Liver (tissue), 3 donors: ENCODE data around the gene GABBR2.

ENCODE experiments used
- ATF3 ChIP-seq: IDR thresholded peaks from 2 replicates; pipeline ENCODE4 v1.6.1; 2016; ENCODE audit warnings: antibody characterized with exemption
- EGR1 ChIP-seq, 2 donors: IDR thresholded peaks; 2 replicates each; pipeline ENCODE4 v1.6.1; 2016 to 2018; ENCODE audit warnings: antibody characterized with exemption in 2 of 2, low read depth in 2 of 2
- FOXA1 ChIP-seq: IDR thresholded peaks from 2 replicates; pipeline ENCODE4 v1.6.1; 2016; ENCODE audit warnings: antibody characterized with exemption
- HNF4G ChIP-seq: IDR thresholded peaks from 2 replicates; pipeline ENCODE4 v1.6.1; 2016; ENCODE audit warnings: antibody characterized with exemption
- JUND ChIP-seq, 2 donors: IDR thresholded peaks; 2 replicates each; pipeline ENCODE4 v1.6.1; 2016; ENCODE audit warnings: antibody characterized with exemption in 2 of 2
- RAD21 ChIP-seq, 2 donors: IDR thresholded peaks; 2 replicates each; pipeline ENCODE4 v1.6.1; 2016; ENCODE audit warnings: antibody characterized with exemption in 2 of 2, mild to moderate bottlenecking in 2 of 2
- REST ChIP-seq: IDR thresholded peaks from 2 replicates; pipeline ENCODE4 v1.6.1; 2016; ENCODE audit warnings: antibody characterized with exemption, mild to moderate bottlenecking
- SP1 ChIP-seq: IDR thresholded peaks from 2 replicates; pipeline ENCODE4 v1.6.1; 2018; ENCODE audit warnings: antibody characterized with exemption, mild to moderate bottlenecking
- TAF1 ChIP-seq: conservative IDR thresholded peaks from 2 replicates; pipeline ENCODE4 v1.6.1; 2016; ENCODE audit warnings: antibody characterized with exemption, mild to moderate bottlenecking
- YY1 ChIP-seq: IDR thresholded peaks from 2 replicates; pipeline ENCODE4 v1.6.1; 2016; ENCODE audit warnings: antibody characterized with exemption, mild to moderate bottlenecking
- ZBTB33 ChIP-seq: IDR thresholded peaks from 2 replicates; pipeline ENCODE4 v1.6.1; 2016; ENCODE audit warnings: antibody characterized with exemption
- TF ChIP-seq, protein P1 (sequence below): fragments of 150-350 bp; IDR thresholded peaks from 2 replicates; pipeline ENCODE4 v1.5.1; 2017; ENCODE audit warnings: improper control_type of control experiment, low read depth, low read length; ENCODE audit not compliant: missing input control
- TF ChIP-seq, protein P2 (sequence below): IDR thresholded peaks from 2 replicates; pipeline ENCODE4 v1.6.1; 2016; ENCODE audit warnings: antibody characterized with exemption
- donor health status: healthy.
- donor health status: healthy.

DNA sequence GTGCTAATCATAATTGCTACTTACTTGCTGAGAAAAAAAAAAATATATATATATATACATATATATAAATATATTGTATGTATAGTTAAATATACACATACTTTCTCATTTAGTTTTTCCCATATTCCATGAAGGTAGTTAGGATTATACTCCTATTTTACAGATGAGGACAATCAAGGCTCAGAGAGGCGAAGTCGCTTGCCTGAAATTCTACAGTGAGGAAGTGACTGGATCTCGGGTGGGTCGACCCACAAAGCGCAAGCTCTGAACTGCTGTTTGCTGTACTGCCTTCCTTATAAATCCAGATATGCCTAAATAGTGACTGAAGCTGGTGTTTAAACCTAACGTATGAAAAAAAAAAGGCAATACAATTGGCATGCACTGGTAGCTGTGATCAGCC is 305.0 kb downstream of the GABBR2 start:
- TF ChIP-seq, protein P1, sequence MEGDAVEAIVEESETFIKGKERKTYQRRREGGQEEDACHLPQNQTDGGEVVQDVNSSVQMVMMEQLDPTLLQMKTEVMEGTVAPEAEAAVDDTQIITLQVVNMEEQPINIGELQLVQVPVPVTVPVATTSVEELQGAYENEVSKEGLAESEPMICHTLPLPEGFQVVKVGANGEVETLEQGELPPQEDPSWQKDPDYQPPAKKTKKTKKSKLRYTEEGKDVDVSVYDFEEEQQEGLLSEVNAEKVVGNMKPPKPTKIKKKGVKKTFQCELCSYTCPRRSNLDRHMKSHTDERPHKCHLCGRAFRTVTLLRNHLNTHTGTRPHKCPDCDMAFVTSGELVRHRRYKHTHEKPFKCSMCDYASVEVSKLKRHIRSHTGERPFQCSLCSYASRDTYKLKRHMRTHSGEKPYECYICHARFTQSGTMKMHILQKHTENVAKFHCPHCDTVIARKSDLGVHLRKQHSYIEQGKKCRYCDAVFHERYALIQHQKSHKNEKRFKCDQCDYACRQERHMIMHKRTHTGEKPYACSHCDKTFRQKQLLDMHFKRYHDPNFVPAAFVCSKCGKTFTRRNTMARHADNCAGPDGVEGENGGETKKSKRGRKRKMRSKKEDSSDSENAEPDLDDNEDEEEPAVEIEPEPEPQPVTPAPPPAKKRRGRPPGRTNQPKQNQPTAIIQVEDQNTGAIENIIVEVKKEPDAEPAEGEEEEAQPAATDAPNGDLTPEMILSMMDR, result no peak
- TF ChIP-seq HNF4G, result no peak
- no peak for TF ChIP-seq YY1
- no peak for TF ChIP-seq SP1
- TF ChIP-seq EGR1 (IDR thresholded peaks at IDR 0.05; ENCODE audit: low read depth in 2 of 2), result no peak
- no peak for TF ChIP-seq ATF3
- no peak for TF ChIP-seq ZBTB33
- no peak for TF ChIP-seq REST
- no peak for TF ChIP-seq RAD21 (IDR thresholded peaks at IDR 0.05)
- no peak for TF ChIP-seq FOXA1
- TF ChIP-seq JUND (IDR thresholded peaks at IDR 0.05), result no peak
- no peak for TF ChIP-seq TAF1
- TF ChIP-seq, protein P2, sequence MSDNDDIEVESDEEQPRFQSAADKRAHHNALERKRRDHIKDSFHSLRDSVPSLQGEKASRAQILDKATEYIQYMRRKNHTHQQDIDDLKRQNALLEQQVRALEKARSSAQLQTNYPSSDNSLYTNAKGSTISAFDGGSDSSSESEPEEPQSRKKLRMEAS, result no peak
